Mononuclear cell (primary cell): ENCODE measurements around the gene MYOZ3. TPM values are rescaled to one million over a fixed set of nuclear protein-coding genes. Genes with fewer than 3 reads are reported as not detected.

ENCODE experiments used
- H3K27me3 ChIP-seq: 2 replicates; pipeline ENCODE4 v1.6.0; 2011; ENCODE audit warnings: low read length, control low read depth; ENCODE audit not compliant: insufficient read depth
- H3K4me1 ChIP-seq: 2 replicates; pipeline ENCODE4 v1.5.1; 2011; ENCODE audit warnings: mild to moderate bottlenecking, low read length, control low read depth; ENCODE audit not compliant: insufficient read depth
- H3K4me3 ChIP-seq: 2 replicates; pipeline ENCODE4 v1.5.1; 2011; ENCODE audit warnings: mild to moderate bottlenecking, low read length, moderate library complexity
- H3K9me3 ChIP-seq: 2 replicates; pipeline ENCODE4 v1.5.1; 2011; ENCODE audit warnings: low read depth, mild to moderate bottlenecking, control low read depth, low read length
- total RNA-seq: library from RNA; depleted of rRNA; stranded (reverse); fragments of >200 nt; gene quantifications from one replicate; pipeline ENCODE4 v1.2.3, GENCODE V29; 2012

The MYOZ3 gene
- total RNA-seq, 1 donor = not detected

GRCh38 chr5:150674341-150674821, 13.3 kb downstream of the MYOZ3 start:
- Histone ChIP-seq H3K27me3 (peaks cover 15% of the 10 kb centered on the region), H3K4me3 (no peak overlapping the region), H3K4me1 (peaks cover 15% of the 10 kb centered on the region), H3K9me3 (no peaks in the 10 kb centered on the region)

GRCh38 chr5:150675069-150675468, 14.0 kb downstream of the MYOZ3 start:
- Histone ChIP-seq H3K9me3 (no peaks in the 10 kb centered on the region), H3K27me3 (peaks cover 12% of the 10 kb centered on the region), H3K4me1 (peaks cover 15% of the 10 kb centered on the region), H3K4me3 (no peak overlapping the region)

GRCh38 chr5:150676578-150676977, 15.5 kb downstream of the MYOZ3 start:
- H3K9me3 ChIP-seq = no peaks in the 10 kb centered on the region
- H3K4me3 ChIP-seq = no peak overlapping the region
- peaks cover 11% of the 10 kb centered on the region for H3K4me1 ChIP-seq
- H3K27me3 ChIP-seq = no peaks in the 10 kb centered on the region

- no peaks in the 10 kb centered on the region for H3K27me3 ChIP-seq
- no peak overlapping the region for H3K4me3 ChIP-seq
Observed at GRCh38 chr5:150689120-150689519, 28.1 kb downstream of the MYOZ3 start.

GRCh38 chr5:150690760-150691159, 29.7 kb downstream of the MYOZ3 start:
- no peaks in the 10 kb centered on the region for H3K4me1 ChIP-seq
- H3K9me3 ChIP-seq = no peaks in the 10 kb centered on the region
- no peak overlapping the region for H3K4me3 ChIP-seq
- H3K27me3 ChIP-seq = no peaks in the 10 kb centered on the region

More at GRCh38 chr5:150689120-150689519, 28.1 kb downstream of the MYOZ3 start:
- Histone ChIP-seq H3K9me3 (no peaks in the 10 kb centered on the region), H3K4me1 (no peaks in the 10 kb centered on the region)

GRCh38 chr5:150692276-150692675, 31.2 kb downstream of the MYOZ3 start:
- no peak overlapping the region for H3K4me3 ChIP-seq
- H3K27me3 ChIP-seq = no peaks in the 10 kb centered on the region
- H3K4me1 ChIP-seq = no peaks in the 10 kb centered on the region
- H3K9me3 ChIP-seq = no peaks in the 10 kb centered on the region

- Histone ChIP-seq H3K9me3 (no peaks in the 10 kb centered on the region), H3K4me1 (peaks cover 9% of the 10 kb centered on the region), H3K4me3 (no peak overlapping the region), H3K27me3 (no peaks in the 10 kb centered on the region)
Observed at GRCh38 chr5:150694612-150695011, 33.6 kb downstream of the MYOZ3 start.

GRCh38 chr5:150700246-150700593, 39.2 kb downstream of the MYOZ3 start:
- H3K4me3 ChIP-seq = peak overlapping the region; percentile 94
- H3K4me1 ChIP-seq = peaks cover 21% of the 10 kb centered on the region
- H3K9me3 ChIP-seq = no peaks in the 10 kb centered on the region
- H3K27me3 ChIP-seq = no peaks in the 10 kb centered on the region

- H3K27me3 ChIP-seq = no peaks in the 10 kb centered on the region
- no peaks in the 10 kb centered on the region for H3K9me3 ChIP-seq
- H3K4me1 ChIP-seq = peaks cover 21% of the 10 kb centered on the region
- H3K4me3 ChIP-seq = peak within 1 kb of the TSS; percentile 94
Observed at GRCh38 chr5:150700594-150701377, 39.7 kb downstream of the MYOZ3 start, which contains the start of gene RBM22. TSS of gene RBM22 (minus strand) at chr5:150701062. CDS start at chr5:150700985, 77 bp downstream.

GRCh38 chr5:150703762-150704161, 42.7 kb downstream of the MYOZ3 start:
- Histone ChIP-seq H3K4me3 (no peak overlapping the region), H3K9me3 (no peaks in the 10 kb centered on the region), H3K4me1 (peaks cover 19% of the 10 kb centered on the region), H3K27me3 (no peaks in the 10 kb centered on the region)

GRCh38 chr5:150706776-150707390, 45.8 kb downstream of the MYOZ3 start:
- no peak overlapping the region for H3K4me3 ChIP-seq
- H3K27me3 ChIP-seq = no peaks in the 10 kb centered on the region
- no peaks in the 10 kb centered on the region for H3K9me3 ChIP-seq

GRCh38 chr5:150710165-150710564, 49.1 kb downstream of the MYOZ3 start:
- Histone ChIP-seq H3K9me3 (no peaks in the 10 kb centered on the region), H3K4me3 (no peak overlapping the region), H3K27me3 (no peaks in the 10 kb centered on the region), H3K4me1 (no peaks in the 10 kb centered on the region)

More at GRCh38 chr5:150706776-150707390, 45.8 kb downstream of the MYOZ3 start:
- no peaks in the 10 kb centered on the region for H3K4me1 ChIP-seq

- no peak overlapping the region for H3K4me3 ChIP-seq
- no peaks in the 10 kb centered on the region for H3K4me1 ChIP-seq
- no peaks in the 10 kb centered on the region for H3K27me3 ChIP-seq
- no peaks in the 10 kb centered on the region for H3K9me3 ChIP-seq
Observed at GRCh38 chr5:150723845-150724244, 62.8 kb downstream of the MYOZ3 start.
